ENCODE results near the gene PUM2. TPM values are rescaled to one million over a fixed set of nuclear protein-coding genes. Genes with fewer than 3 reads are reported as not detected.

PUM2 gene
- total and polyA plus RNA-seq, 2 of the 13 experiments (the other 11 are each of a cell fraction or from before 2014, with no cell fraction given), result 69.6 to 69.8 TPM

- TF ChIP-seq ZFX (CRISPR knock-in tag; IDR thresholded peaks at IDR 0.05; ENCODE audit: low read depth), result peak; percentile 4; the same call in 1 of the 2 replicates
- TF ChIP-seq POLR2AphosphoS2 (IDR thresholded peaks at IDR 0.05; ENCODE audit: low read depth, low read length), result no peak
- peak; percentile 70; the same call in 1 of the 2 replicates for TF ChIP-seq CAMTA2 (CRISPR knock-in tag; IDR thresholded peaks at IDR 0.05; ENCODE audit: borderline replicate concordance)
- no peak for TF ChIP-seq ARID4A (CRISPR knock-in tag; IDR thresholded peaks at IDR 0.05; ENCODE audit: borderline replicate concordance)
- 0 out of 2 replicates have a peak, but pooled peaks have one; percentile 32 for TF ChIP-seq ZSCAN25 (CRISPR knock-in tag; IDR thresholded peaks at IDR 0.05)
- no peak; the same call in 1 of the 2 replicates for TF ChIP-seq MEF2D (CRISPR knock-in tag; IDR thresholded peaks at IDR 0.05)
- TF ChIP-seq RCOR2 (CRISPR knock-in tag; IDR thresholded peaks at IDR 0.05), result 0 out of 2 replicates have a peak, but pooled peaks have one; percentile 39
- TF ChIP-seq ZNF326 (CRISPR knock-in tag; IDR thresholded peaks at IDR 0.05; ENCODE audit: borderline replicate concordance), result no peak
- TF ChIP-seq ZNF441 (CRISPR knock-in tag; IDR thresholded peaks at IDR 0.05; ENCODE audit: borderline replicate concordance), result 0 out of 2 replicates have a peak, but pooled peaks have one; percentile 58
- no peak for TF ChIP-seq KLF13 (CRISPR knock-in tag; IDR thresholded peaks at IDR 0.05)
- 0 out of 2 replicates have a peak, but pooled peaks have one; percentile 51 for TF ChIP-seq ARID2 (CRISPR knock-in tag; IDR thresholded peaks at IDR 0.05; ENCODE audit: borderline replicate concordance)
- peak; percentile 51; the same call in 1 of the 2 replicates for TF ChIP-seq NCOA2 (CRISPR knock-in tag; IDR thresholded peaks at IDR 0.05)
- no peak for TF ChIP-seq ZNF841 (CRISPR knock-in tag; IDR thresholded peaks at IDR 0.05; ENCODE audit: borderline replicate concordance)
- TF ChIP-seq ZNF3 (CRISPR knock-in tag; IDR thresholded peaks at IDR 0.05), result no peak
- 0 out of 2 replicates have a peak, but pooled peaks have one; percentile 9 for TF ChIP-seq PCBP1 (IDR thresholded peaks at IDR 0.05; ENCODE audit: borderline replicate concordance, low read depth, low read length)
- no peak for TF ChIP-seq REST (IDR thresholded peaks at IDR 0.05; ENCODE audit: borderline replicate concordance in 1 of 2, low read depth in 1 of 2, low read length in 2 of 2)
- TF ChIP-seq PAF1 (CRISPR knock-in tag; IDR thresholded peaks at IDR 0.05), result no peak
- no peak for TF ChIP-seq KAT7 (CRISPR knock-in tag; IDR thresholded peaks at IDR 0.05; ENCODE audit: borderline replicate concordance)
- TF ChIP-seq ZNF563 (CRISPR knock-in tag; IDR thresholded peaks at IDR 0.05), result 0 out of 2 replicates have a peak, but pooled peaks have one; percentile 20
- no peak for TF ChIP-seq MYNN (CRISPR knock-in tag; IDR thresholded peaks at IDR 0.05; ENCODE audit: low read depth)
Observed at GRCh38 chr2:20212871-20213503, 137.7 kb downstream of the PUM2 start (continued).
